ENCODE measurements around the gene DDRGK1.

DNA sequence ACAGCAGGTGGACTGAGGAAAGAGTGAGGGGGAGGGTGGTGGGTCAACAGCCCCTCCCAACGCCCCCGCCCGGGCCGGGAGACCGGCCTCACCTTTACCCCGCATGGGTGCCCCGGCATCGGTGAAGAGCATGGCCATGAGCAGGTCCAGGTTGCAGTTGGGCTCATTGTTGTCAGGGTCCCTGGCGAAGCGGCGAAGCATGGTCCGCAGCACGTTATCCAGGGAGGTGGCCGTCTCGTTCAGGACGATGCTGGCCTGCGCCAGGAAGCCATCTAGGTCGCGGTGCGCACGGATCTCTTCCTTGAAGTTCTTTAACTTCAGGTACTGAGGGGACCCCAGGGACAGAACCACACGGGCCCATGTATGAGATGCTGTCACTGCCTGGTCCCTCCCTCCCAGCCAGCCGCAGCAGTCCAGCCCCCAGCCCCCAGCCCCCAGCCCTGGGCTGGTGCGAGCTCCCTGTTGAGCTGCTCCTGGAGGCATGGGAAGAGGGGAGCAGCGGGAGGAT lies 29.6 kb upstream of the DDRGK1 start:
- TF ChIP-seq, protein P1, sequence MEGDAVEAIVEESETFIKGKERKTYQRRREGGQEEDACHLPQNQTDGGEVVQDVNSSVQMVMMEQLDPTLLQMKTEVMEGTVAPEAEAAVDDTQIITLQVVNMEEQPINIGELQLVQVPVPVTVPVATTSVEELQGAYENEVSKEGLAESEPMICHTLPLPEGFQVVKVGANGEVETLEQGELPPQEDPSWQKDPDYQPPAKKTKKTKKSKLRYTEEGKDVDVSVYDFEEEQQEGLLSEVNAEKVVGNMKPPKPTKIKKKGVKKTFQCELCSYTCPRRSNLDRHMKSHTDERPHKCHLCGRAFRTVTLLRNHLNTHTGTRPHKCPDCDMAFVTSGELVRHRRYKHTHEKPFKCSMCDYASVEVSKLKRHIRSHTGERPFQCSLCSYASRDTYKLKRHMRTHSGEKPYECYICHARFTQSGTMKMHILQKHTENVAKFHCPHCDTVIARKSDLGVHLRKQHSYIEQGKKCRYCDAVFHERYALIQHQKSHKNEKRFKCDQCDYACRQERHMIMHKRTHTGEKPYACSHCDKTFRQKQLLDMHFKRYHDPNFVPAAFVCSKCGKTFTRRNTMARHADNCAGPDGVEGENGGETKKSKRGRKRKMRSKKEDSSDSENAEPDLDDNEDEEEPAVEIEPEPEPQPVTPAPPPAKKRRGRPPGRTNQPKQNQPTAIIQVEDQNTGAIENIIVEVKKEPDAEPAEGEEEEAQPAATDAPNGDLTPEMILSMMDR (conservative IDR thresholded peaks at IDR 0.05; ENCODE audit: low read depth, low read length) = no peak
- TF ChIP-seq EZH2 (IDR thresholded peaks at IDR 0.05; ENCODE audit: low read length, unreplicated experiment) = no peak
